Psoas muscle (tissue), 8 donors: ENCODE measurements around the gene SEPTIN8. TPM values are rescaled to one million over a fixed set of nuclear protein-coding genes. Genes with fewer than 3 reads are reported as not detected.

ENCODE experiments used
- ATAC-seq, 4 donors: fragments of 200-7000 bp; cut with Tn5 transposase; one replicate each; pipeline ENCODE4 v1.9.1; 2020; ENCODE audit warnings: moderate library complexity in 3 of 4, mild to moderate bottlenecking in 2 of 4
- DNase-seq, 2 donors: peaks; one replicate each; pipeline ENCODE4 v3.0.0-alpha.2; 2020
- H3K27ac ChIP-seq: fragments of 200-600 bp; one replicate; pipeline ENCODE4 v1.8.0; 2022
- H3K27me3 ChIP-seq, 3 donors: fragments of 200-600 bp in 1 of 3; one replicate each; pipeline versions ENCODE4 v1.6.1 to v1.8.0; 2013 to 2022; ENCODE audit warnings: low read length in 2 of 3, mild to moderate bottlenecking in 2 of 3, moderate library complexity in 1 of 3; ENCODE audit not compliant: insufficient read depth in 3 of 3
- H3K36me3 ChIP-seq, 2 donors: fragments of 200-600 bp in 1 of 2; one replicate each; pipeline versions ENCODE4 v1.6.1 to v1.8.0; 2013 to 2022; ENCODE audit warnings: low read depth in 1 of 2, mild to moderate bottlenecking in 1 of 2, moderate library complexity in 1 of 2; ENCODE audit not compliant: insufficient read depth in 1 of 2
- H3K4me1 ChIP-seq: fragments of 200-600 bp; one replicate; pipeline ENCODE4 v1.8.0; 2022
- H3K4me3 ChIP-seq: fragments of 200-600 bp; one replicate; pipeline ENCODE4 v1.8.0; 2022; ENCODE audit warnings: mild to moderate bottlenecking
- H3K9me3 ChIP-seq: fragments of 200-600 bp; one replicate; pipeline ENCODE4 v1.8.0; 2022
- WGBS, 3 donors: extraction: QIAGEN DNeasy Blood & Tissue Kit; methylation state at CpG; one replicate each; pipeline versions ENCODE4 v1.1.6 to v1.1.7; 2013; 5-methylcytosine and 5-hydroxymethylcytosine counted together
- intact Hi-C, 2 donors: fragments of 100-400 bp; cut with DNase I; formaldehyde crosslinking; loops; one replicate each; pipeline versions ENCODE4 v1.11.0 to v1.14.2; 2022
- polyA plus RNA-seq, 3 donors: library from polyadenylated mRNA; stranded (reverse); fragments of 200-250 nt; gene quantifications; one replicate each; pipeline ENCODE4 v1.2.3, GENCODE V29; 2013
- total RNA-seq, 4 donors: library from RNA; stranded (reverse); fragmentation: NEBNext Ultra II Directional in 2 of 4; extraction: Animal tissue kit (Norgen Biotek cat#: 25700) in 2 of 4; gene quantifications; one replicate each; pipeline versions ENCODE4 v1.2.1 to v1.2.4, GENCODE V29; 2021 to 2023
- TF ChIP-seq, protein P1 (sequence below): fragments of 200-600 bp; IDR thresholded peaks from one replicate; pipeline ENCODE4 v1.8.0; 2022; ENCODE audit warnings: antibody characterized with exemption
- donor health status: healthy with polysubstance abuse.
- donor health status: DM: no; HTN: no; CAD: no; lungs with moderate emphysema.
- donor health status: Bipolar disorder and iron deficiency.
- donor health status: healthy.
- donor health status: DM: yes; HTN: yes; CAD: no.
- donor health status: DM: no; HTN: no; CAD: no.
- donor health status: DM: no; HTN: no; CAD: no.
- donor health status: DM: yes; HTN: yes; CAD: no.

The SEPTIN8 gene
- total and polyA plus RNA-seq, 7 donors = 3.8 to 13.1 (median 9.2) TPM

GRCh38 chr5:132762246-132763000, 14.6 kb downstream of the SEPTIN8 start:
- Histone ChIP-seq H3K4me3 (no peak overlapping the region), H3K36me3 (peaks cover 0 to 76% of the 10 kb centered on the region in 2 donors), H3K9me3 (no peaks in the 10 kb centered on the region), H3K27me3 (no peaks in the 10 kb centered on the region), H3K27ac (no peak overlapping the region), H3K4me1 (no peaks in the 10 kb centered on the region)
- WGBS, 3 donors = 89 to 92% (median 92%) methylated on average over 11 of the region's 11 CpGs
- DNase-seq (no peak), ATAC-seq (no peak)
- intact Hi-C loops = no loop called here
- TF ChIP-seq, protein P1, sequence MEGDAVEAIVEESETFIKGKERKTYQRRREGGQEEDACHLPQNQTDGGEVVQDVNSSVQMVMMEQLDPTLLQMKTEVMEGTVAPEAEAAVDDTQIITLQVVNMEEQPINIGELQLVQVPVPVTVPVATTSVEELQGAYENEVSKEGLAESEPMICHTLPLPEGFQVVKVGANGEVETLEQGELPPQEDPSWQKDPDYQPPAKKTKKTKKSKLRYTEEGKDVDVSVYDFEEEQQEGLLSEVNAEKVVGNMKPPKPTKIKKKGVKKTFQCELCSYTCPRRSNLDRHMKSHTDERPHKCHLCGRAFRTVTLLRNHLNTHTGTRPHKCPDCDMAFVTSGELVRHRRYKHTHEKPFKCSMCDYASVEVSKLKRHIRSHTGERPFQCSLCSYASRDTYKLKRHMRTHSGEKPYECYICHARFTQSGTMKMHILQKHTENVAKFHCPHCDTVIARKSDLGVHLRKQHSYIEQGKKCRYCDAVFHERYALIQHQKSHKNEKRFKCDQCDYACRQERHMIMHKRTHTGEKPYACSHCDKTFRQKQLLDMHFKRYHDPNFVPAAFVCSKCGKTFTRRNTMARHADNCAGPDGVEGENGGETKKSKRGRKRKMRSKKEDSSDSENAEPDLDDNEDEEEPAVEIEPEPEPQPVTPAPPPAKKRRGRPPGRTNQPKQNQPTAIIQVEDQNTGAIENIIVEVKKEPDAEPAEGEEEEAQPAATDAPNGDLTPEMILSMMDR = no peak

DNA sequence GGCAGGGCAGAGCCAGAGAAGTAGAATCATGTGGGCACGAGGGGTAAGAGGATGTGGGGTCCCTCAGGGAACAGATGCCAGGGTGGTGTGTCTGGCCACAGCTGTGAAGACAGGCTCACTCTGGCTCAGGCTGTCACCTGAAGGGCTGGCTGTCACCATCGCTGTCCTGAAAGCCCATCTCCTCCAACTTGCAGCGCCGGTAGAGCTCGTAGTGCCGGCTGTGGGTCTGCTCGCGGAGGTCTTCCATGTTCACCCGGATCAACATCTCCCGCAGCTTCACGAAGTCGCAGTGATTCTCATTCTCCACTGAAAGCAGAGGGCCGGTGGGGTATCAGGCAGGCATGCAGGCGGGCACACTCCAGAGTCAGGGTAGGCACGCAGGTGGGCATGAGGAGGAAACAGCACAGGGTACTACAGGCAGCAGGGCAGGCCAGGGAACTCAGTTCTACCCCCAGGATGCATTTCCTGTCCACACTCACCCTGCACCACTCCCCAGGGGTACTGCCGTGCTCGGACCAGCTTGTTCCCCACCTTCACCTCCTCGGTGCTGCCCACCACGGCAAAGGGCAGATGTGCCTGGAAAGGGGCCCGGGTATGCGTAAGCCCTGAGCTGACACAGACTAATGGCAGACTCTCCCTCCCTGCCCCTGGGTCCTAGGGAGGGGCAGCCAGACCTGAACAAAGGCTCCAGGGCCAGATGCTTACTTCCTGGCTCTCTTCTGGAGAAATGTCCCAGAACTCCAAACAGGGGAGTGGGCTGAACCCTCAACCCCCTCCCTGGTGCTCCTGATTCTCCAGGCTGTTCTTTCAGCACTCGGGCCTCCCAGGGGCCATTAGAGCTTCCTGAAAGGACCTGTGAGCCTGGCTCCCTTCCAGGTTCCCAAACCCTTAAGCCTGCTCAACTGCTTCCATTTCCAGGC, 15.5 kb downstream of the SEPTIN8 start:
- Histone ChIP-seq H3K4me1 (no peaks in the 10 kb centered on the region), H3K4me3 (no peak overlapping the region), H3K27ac (no peak overlapping the region), H3K27me3 (no peaks in the 10 kb centered on the region), H3K36me3 (peaks cover 0 to 77% of the 10 kb centered on the region in 2 donors), H3K9me3 (no peaks in the 10 kb centered on the region)
- no peak for ATAC-seq
- WGBS, 3 donors = 91 to 92% (median 91%) methylated on average over 21 to 22 of the region's 22 CpGs
- DNase-seq = no peak
- intact Hi-C loops = no loop called here
- TF ChIP-seq, protein P1 = no peak

DNA sequence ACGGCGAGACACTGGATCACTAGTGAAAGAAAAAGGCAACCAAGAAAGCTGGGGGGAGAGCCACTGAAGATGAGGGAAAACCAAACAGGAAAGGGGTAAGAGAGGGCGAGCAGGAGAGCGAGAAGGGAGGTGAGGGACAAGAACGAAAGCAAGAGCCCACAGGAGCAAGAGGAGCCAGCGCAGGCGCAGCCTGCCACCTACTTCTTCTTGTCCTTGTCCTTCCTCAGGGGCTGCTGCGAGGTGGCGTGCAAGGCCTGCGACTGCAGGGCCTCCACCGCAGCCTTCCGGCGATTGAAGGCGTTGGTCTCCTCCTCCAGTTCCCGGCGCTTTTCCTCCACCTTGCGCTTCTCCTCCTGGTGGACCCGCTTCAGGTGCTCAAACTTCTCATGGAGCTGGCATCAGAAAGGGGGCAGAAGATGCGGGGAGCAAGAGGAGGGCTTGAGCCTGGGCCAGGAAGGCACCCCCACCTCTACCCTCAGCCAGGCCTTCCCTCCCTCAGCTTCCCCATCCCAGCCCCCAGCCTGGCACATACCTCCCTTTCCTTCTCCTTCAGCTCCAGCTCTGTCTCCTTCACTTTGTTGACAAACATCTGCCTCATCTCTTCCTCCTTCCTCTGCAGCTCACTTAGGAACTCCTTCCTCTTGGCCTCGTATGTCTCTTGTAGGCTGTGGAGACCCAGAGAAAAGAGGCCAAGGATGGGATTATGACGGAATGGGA, 16.3 kb downstream of the SEPTIN8 start:
- WGBS, 3 donors = 95 to 97% (median 96%) methylated on average over 21 of the region's 21 CpGs
- no peaks in the 10 kb centered on the region for H3K9me3 ChIP-seq
- peaks cover 0 to 77% of the 10 kb centered on the region in 2 donors for H3K36me3 ChIP-seq
- H3K27ac ChIP-seq = no peak overlapping the region
- H3K4me3 ChIP-seq = no peak overlapping the region
- intact Hi-C loops = no loop called here
- ATAC-seq = no peak
- TF ChIP-seq, protein P1 = no peak
- H3K4me1 ChIP-seq = no peaks in the 10 kb centered on the region
- DNase-seq = no peak
- H3K27me3 ChIP-seq = no peaks in the 10 kb centered on the region

- no peak for ATAC-seq
- no peaks in the 10 kb centered on the region for H3K27me3 ChIP-seq
- H3K4me1 ChIP-seq = no peaks in the 10 kb centered on the region
- no peak overlapping the region for H3K27ac ChIP-seq
- no peak overlapping the region for H3K4me3 ChIP-seq
- no peaks in the 10 kb centered on the region for H3K9me3 ChIP-seq
- TF ChIP-seq, protein P1 = no peak
- WGBS, 3 donors = 80 to 91% (median 83%) methylated on average over 12 of the region's 12 CpGs
- peaks cover 0 to 75% of the 10 kb centered on the region in 2 donors for H3K36me3 ChIP-seq
- intact Hi-C loops = no loop called here
- peak in 1 of 2 donors; percentile 43 for DNase-seq
Observed at GRCh38 chr5:132760049-132760420, 17.0 kb downstream of the SEPTIN8 start.
